Fibroblast of lung (primary cell): ENCODE results near the gene TMBIM4. TPM values are rescaled to one million over a fixed set of nuclear protein-coding genes. Genes with fewer than 3 reads are reported as not detected.

Experiments
- DNase-seq, 2 donors: peaks; one replicate each; pipeline versions ENCODE4 v3.0.0 to v3.0.0-alpha.2; 2010; ENCODE audit warnings: low read depth in 2 of 2
- H2AFZ ChIP-seq: 2 replicates; pipeline ENCODE4 v1.5.1; 2012; ENCODE audit warnings: low read length, control low read depth, inconsistent platforms
- H3K27ac ChIP-seq: 2 replicates; pipeline ENCODE4 v1.5.1; 2011; ENCODE audit warnings: low read length, control low read depth; ENCODE audit not compliant: insufficient read depth
- H3K27me3 ChIP-seq: 2 replicates; pipeline ENCODE4 v1.5.1; 2011; ENCODE audit warnings: mild to moderate bottlenecking, low read length; ENCODE audit not compliant: control insufficient read depth, insufficient read depth
- H3K36me3 ChIP-seq: 2 replicates; pipeline ENCODE4 v1.5.1; 2011; ENCODE audit warnings: low read length; ENCODE audit not compliant: control insufficient read depth, insufficient read depth
- H3K4me1 ChIP-seq: 2 replicates; pipeline ENCODE4 v1.5.1; 2011; ENCODE audit warnings: low read length; ENCODE audit not compliant: control insufficient read depth, insufficient read depth; ENCODE audit errors: extremely low read depth
- H3K4me2 ChIP-seq: 2 replicates; pipeline ENCODE4 v1.5.1; 2011; ENCODE audit warnings: low read length, control low read depth; ENCODE audit not compliant: insufficient read depth; ENCODE audit errors: extremely low read depth
- H3K4me3 ChIP-seq, 4 experiments: fragments of 200-600 bp in 1 of 4; sonication (generic) in 1 of 4; replicated peaks in 1 of 4; 2 replicates each; pipeline ENCODE4 v1.5.1; 2011 to 2016; ENCODE audit warnings: low read length in 4 of 4, low read depth in 3 of 4, mild to moderate bottlenecking in 3 of 4, control low read depth in 2 of 4, inconsistent platforms in 1 of 4, mixed read lengths in 1 of 4; ENCODE audit not compliant: insufficient read depth in 1 of 4; ENCODE audit errors: control extremely low read depth in 1 of 4
- H3K79me2 ChIP-seq: 2 replicates; pipeline ENCODE4 v1.5.1; 2012; ENCODE audit warnings: mild to moderate bottlenecking, low read length, inconsistent platforms; ENCODE audit not compliant: control insufficient read depth, insufficient read depth
- H3K9ac ChIP-seq: 2 replicates; pipeline ENCODE4 v1.5.1; 2011; ENCODE audit warnings: mild to moderate bottlenecking, low read length, control low read depth; ENCODE audit not compliant: insufficient read depth
- H3K9me3 ChIP-seq: 2 replicates; pipeline ENCODE4 v1.5.1; 2012; ENCODE audit warnings: low read depth, low read length; ENCODE audit not compliant: control insufficient read depth, insufficient read depth
- H4K20me1 ChIP-seq: 2 replicates; pipeline ENCODE4 v1.5.1; 2011; ENCODE audit warnings: low read length; ENCODE audit not compliant: control insufficient read depth, insufficient read depth; ENCODE audit errors: extremely low read depth
- EZH2 ChIP-seq: IDR thresholded peaks from 2 replicates; pipeline ENCODE4 v1.5.1; 2012; ENCODE audit warnings: low read length, control low read depth, mild to moderate bottlenecking; ENCODE audit errors: missing control alignments
- polyA plus RNA-seq, 2 donors: library from polyadenylated mRNA; depleted of rRNA in 1 of 2; stranded (reverse) in 1 of 2; unstranded in 1 of 2; fragments of >200 nt; gene quantifications; 2 replicates each; pipeline ENCODE4 v1.2.1, GENCODE V29; 2011 to 2012; ENCODE audit warnings: missing spikeins in 1 of 2
- total RNA-seq: library from RNA; depleted of rRNA; stranded (reverse); fragments of >200 nt; gene quantifications from 2 replicates; pipeline ENCODE4 v1.2.1, GENCODE V29; 2014
- TF ChIP-seq, protein P1 (sequence below), 2 donors: IDR thresholded peaks in 1 of 2; conservative IDR thresholded peaks in 1 of 2; 1 replicate in 1 of 2; 2 replicates in 1 of 2; pipeline ENCODE4 v1.5.1; 2011 to 2012; ENCODE audit warnings: low read length in 2 of 2, control low read depth in 1 of 2, inconsistent platforms in 1 of 2, low read depth in 1 of 2, mild to moderate bottlenecking in 1 of 2

TMBIM4 gene
- total and polyA plus RNA-seq, 2 donors (not counting 1 experiment from before 2014, with no cell fraction given): 69.2 to 140 TPM

DNA sequence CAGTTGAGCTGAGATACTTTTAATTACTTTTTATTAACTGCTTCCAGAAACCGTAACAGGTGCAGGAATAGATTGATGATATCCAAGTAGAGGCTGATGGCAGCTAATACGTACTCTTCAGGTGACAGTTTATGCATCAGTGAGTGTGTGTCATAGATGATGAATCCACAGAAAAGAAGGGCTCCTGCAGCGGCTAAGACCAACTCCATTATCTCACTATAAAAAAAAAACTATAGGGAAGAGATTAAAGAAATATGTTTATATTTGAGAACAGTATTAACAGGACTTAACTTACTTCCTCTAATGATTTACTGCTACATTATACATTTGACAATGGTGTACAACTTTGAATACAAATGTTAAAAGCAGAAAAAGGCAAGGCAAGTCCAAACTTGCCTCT lies 31.9 kb downstream of the TMBIM4 start:
- Histone ChIP-seq H3K79me2 (no peaks in the 10 kb centered on the region), H3K9me3 (no peaks in the 10 kb centered on the region), H3K36me3 (peaks cover 4% of the 10 kb centered on the region), H3K9ac (no peak overlapping the region), H3K27me3 (no peaks in the 10 kb centered on the region), H3K4me3 (no peak overlapping the region), H3K4me2 (no peak overlapping the region), H3K4me1 (no peaks in the 10 kb centered on the region), H2AFZ (no peak overlapping the region), H3K27ac (no peak overlapping the region), H4K20me1 (no peaks in the 10 kb centered on the region)
- TF ChIP-seq, protein P1, sequence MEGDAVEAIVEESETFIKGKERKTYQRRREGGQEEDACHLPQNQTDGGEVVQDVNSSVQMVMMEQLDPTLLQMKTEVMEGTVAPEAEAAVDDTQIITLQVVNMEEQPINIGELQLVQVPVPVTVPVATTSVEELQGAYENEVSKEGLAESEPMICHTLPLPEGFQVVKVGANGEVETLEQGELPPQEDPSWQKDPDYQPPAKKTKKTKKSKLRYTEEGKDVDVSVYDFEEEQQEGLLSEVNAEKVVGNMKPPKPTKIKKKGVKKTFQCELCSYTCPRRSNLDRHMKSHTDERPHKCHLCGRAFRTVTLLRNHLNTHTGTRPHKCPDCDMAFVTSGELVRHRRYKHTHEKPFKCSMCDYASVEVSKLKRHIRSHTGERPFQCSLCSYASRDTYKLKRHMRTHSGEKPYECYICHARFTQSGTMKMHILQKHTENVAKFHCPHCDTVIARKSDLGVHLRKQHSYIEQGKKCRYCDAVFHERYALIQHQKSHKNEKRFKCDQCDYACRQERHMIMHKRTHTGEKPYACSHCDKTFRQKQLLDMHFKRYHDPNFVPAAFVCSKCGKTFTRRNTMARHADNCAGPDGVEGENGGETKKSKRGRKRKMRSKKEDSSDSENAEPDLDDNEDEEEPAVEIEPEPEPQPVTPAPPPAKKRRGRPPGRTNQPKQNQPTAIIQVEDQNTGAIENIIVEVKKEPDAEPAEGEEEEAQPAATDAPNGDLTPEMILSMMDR (conservative IDR thresholded peaks at IDR 0.05 in 1 of 2, IDR thresholded peaks at IDR 0.05 in 1 of 2; ENCODE audit: low read depth in 1 of 2, low read length in 2 of 2): no peak
- TF ChIP-seq EZH2: no peak
- no peak for DNase-seq

DNA sequence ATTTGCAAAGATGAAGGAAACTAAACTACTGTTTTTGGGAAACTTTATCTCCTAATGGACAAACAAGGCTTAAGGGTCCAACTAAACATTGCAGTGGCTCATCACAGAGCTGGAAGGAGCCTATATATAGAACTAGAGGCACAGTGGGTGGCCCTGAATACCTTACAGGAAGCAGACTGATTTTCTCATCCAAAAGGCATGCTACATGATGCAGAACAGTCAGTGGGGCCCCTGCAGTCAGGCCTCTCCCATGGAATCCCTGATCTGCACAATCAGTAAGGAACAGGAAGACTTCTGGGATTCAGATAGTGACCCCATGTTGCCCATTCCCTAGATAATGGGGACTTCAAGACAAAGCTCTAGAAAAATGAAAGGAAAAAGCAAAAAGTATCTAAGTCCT lies 37.4 kb downstream of the TMBIM4 start:
- H3K79me2 ChIP-seq: peaks cover 24% of the 10 kb centered on the region
- DNase-seq: peak; percentile 35 to 89
- no peak overlapping the region for H3K4me3 ChIP-seq
- H2AFZ ChIP-seq: no peak overlapping the region
- H4K20me1 ChIP-seq: no peaks in the 10 kb centered on the region
- peak overlapping the region; percentile 43 for H3K27ac ChIP-seq
- H3K27me3 ChIP-seq: no peaks in the 10 kb centered on the region
- no peak overlapping the region for H3K9ac ChIP-seq
- H3K36me3 ChIP-seq: no peaks in the 10 kb centered on the region
- TF ChIP-seq, protein P1 (conservative IDR thresholded peaks at IDR 0.05 in 1 of 2, IDR thresholded peaks at IDR 0.05 in 1 of 2; ENCODE audit: low read depth in 1 of 2, low read length in 2 of 2): no peak
- TF ChIP-seq EZH2: no peak
- no peaks in the 10 kb centered on the region for H3K9me3 ChIP-seq
- peaks cover 3% of the 10 kb centered on the region for H3K4me1 ChIP-seq
- H3K4me2 ChIP-seq: peak overlapping the region; percentile 25

DNA sequence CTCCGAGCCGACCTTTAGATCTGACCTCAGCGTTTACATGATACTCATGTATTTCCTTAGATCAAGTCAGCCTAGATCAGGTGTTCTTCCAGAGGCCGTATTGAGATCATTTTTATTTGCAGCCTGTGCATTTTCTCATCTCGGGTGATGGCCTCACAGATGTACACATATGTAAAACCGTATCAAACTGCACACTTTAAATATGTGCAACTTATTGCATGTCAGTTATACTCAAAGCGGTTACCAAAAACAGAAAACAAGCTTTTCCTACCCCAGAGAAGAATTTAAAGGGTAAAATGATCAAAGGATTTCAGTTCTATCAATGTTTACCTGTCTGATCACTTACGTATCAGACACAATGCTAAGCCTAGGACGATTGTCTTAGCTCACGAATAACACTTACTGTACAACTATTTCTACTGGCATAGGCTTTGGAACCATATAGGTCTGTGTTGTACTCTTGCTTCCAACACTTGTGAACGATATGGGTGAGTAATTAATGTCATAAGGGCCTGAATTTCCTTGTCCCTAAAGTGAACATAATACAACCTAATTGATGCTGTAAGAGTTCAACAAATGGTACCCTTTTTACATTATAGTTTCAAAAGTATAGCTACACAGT lies 38.6 kb downstream of the TMBIM4 start:
- H2AFZ ChIP-seq: peak overlapping the region; percentile 98
- peak overlapping the region; percentile 80 for H3K4me2 ChIP-seq
- peaks cover 4% of the 10 kb centered on the region for H3K36me3 ChIP-seq
- peaks cover 26% of the 10 kb centered on the region for H3K79me2 ChIP-seq
- H4K20me1 ChIP-seq: no peaks in the 10 kb centered on the region
- peak overlapping the region; percentile 97 for H3K27ac ChIP-seq
- no peak for DNase-seq
- peak overlapping the region; percentile 80 to 100 (median 100) for H3K4me3 ChIP-seq
- no peaks in the 10 kb centered on the region for H3K27me3 ChIP-seq
- TF ChIP-seq EZH2: no peak
- TF ChIP-seq, protein P1 (conservative IDR thresholded peaks at IDR 0.05 in 1 of 2, IDR thresholded peaks at IDR 0.05 in 1 of 2; ENCODE audit: low read depth in 1 of 2, low read length in 2 of 2): no peak
- H3K9ac ChIP-seq: peak overlapping the region; percentile 85
- H3K4me1 ChIP-seq: peaks cover 3% of the 10 kb centered on the region
- no peaks in the 10 kb centered on the region for H3K9me3 ChIP-seq
